ENCODE measurements around the gene ZGPAT.

- TF ChIP-seq EZH2 (IDR thresholded peaks at IDR 0.05) (no peak), POLR2AphosphoS5 (IDR thresholded peaks at IDR 0.05; ENCODE audit: borderline replicate concordance, low read depth, low read length) (no peak), FOXP2 (optimal IDR thresholded peaks at IDR 0.05; ENCODE audit: control extremely low read depth, extremely low read length, insufficient read depth) (no peak)
Measured at GRCh38 chr20:63693083-63693732, 14.6 kb upstream of the ZGPAT start.

All from SK-N-MC (cell line).